GM12865 (cell line): Measurements from ENCODE around the gene TAOK3.

Experiments
- DNase-seq: peaks from one replicate; pipeline ENCODE4 v3.0.0; 2010; ENCODE audit warnings: low read depth
- H3K4me3 ChIP-seq: 2 replicates; pipeline ENCODE4 v1.5.1; 2011; ENCODE audit warnings: mild to moderate bottlenecking, low read depth, low read length, control low read depth
- TF ChIP-seq, protein P1 (sequence below): IDR thresholded peaks from 2 replicates; pipeline ENCODE4 v1.5.1; 2011; ENCODE audit warnings: low read length, control low read depth, low read depth, inconsistent platforms; ENCODE audit not compliant: insufficient read depth; ENCODE audit errors: missing control alignments

The TAOK3 gene

DNA sequence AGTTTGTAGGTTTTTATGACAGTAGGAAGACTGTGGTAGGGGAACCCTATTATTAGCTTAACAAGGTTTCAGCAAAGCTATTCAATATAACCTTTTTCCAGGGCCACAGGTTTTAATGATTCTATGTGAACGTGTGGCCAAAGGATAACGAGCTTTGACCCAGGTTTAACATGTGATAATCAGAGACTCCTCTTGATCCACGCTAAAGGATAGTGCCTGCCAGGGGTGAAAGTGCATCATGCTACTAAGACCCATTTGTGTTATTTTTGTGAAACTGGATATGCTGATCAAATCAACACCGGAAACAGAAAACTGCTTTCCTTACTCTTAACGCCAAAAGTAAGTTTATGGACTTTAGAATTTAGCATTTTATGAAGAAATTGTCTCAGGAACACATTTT is 909 bp upstream of the TAOK3 start:
- peak overlapping the region; percentile 92 for H3K4me3 ChIP-seq
- TF ChIP-seq, protein P1, sequence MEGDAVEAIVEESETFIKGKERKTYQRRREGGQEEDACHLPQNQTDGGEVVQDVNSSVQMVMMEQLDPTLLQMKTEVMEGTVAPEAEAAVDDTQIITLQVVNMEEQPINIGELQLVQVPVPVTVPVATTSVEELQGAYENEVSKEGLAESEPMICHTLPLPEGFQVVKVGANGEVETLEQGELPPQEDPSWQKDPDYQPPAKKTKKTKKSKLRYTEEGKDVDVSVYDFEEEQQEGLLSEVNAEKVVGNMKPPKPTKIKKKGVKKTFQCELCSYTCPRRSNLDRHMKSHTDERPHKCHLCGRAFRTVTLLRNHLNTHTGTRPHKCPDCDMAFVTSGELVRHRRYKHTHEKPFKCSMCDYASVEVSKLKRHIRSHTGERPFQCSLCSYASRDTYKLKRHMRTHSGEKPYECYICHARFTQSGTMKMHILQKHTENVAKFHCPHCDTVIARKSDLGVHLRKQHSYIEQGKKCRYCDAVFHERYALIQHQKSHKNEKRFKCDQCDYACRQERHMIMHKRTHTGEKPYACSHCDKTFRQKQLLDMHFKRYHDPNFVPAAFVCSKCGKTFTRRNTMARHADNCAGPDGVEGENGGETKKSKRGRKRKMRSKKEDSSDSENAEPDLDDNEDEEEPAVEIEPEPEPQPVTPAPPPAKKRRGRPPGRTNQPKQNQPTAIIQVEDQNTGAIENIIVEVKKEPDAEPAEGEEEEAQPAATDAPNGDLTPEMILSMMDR = no peak
- DNase-seq = no peak

DNA sequence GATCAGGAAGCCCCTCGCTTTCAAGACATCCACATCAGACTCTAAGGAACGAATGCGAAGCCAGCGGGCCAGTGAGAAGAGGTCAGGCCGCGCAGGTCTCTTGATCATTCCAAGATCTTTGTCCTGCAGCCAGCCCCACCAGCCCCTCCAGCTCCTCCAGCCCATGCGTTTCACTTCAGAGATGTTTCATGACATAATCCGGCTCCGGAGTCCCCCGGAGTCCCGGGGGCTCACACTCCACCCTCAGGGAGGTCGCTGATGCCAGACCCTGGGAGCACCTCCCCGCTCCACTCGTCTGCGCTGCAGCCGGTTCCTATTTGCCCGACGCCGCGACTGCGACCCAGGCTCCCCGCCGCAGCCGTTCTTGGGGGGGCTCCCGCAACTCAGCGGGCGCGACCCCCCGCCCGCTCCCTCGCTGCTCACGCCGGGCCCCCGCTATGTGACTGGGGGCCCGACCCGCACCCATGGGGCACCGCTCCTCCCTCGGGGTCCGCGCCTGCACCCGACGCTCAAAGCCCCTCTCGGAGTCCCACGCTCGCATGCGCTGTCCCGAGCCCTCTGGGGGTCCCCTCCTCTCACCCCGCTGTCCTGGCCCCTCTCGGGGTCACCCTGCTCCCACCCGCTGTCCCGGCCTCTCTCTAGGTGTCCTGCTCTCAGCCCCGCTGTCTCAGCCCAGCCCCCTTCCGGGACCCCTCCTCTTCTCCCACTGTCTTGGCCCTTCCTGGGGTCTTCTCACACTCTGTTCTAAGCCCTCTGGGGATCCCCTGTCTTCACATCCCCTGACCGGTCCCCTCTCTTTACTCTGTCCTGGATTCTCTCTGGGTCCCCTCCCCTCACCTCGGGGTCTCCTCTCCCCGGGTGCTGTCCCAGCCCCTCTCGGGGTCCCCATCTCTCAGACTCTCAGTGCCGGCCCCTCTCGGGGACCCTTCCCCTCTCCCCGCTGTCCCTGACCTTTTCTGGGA is 1.1 kb downstream of the TAOK3 start:
- DNase-seq = no peak
- TF ChIP-seq, protein P1 = no peak
- peak overlapping the region; percentile 94 for H3K4me3 ChIP-seq

DNA sequence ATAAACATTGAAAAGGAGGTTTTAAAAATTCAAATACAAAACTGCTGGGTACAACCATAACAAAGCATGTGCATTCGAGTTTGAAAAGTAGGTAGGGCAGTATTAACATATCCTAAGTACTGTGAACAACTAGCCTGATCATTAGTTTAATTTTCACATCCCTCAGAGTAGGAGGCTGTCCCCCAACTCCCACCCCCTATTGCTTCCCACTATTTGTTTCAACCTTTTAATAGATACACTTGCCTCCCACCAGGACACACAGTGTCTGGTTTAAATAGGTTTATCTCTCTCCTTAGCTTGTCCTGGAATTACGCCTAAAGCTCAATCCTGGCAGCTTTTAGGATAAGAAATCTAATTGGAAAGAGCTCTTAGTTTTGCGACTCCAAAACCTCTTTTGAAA is 2.1 kb downstream of the TAOK3 start:
- peak overlapping the region; percentile 94; the same call in 1 of the 2 replicates for H3K4me3 ChIP-seq
- TF ChIP-seq, protein P1 = no peak
- no peak for DNase-seq

DNA sequence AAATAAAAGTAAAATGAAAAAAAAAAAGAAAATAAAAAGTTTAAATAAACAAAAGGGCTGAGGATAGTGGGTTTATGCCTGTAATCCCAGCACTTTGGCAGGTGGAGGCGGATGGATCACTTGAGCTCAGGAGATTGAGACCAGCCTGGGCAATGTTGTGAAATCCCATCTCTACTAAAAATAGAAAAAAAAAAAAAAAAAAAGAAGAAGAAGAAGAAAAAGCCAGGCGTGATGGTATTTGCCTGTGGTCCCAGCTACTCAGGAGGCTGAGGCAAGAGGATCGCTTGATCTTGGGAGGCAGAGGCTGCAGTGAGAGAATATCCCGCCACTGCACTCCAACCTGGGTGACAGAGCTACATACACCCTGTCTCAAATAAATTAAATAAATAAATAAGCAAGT is 3.9 kb downstream of the TAOK3 start:
- no peak for DNase-seq
- TF ChIP-seq, protein P1 = no peak
- H3K4me3 ChIP-seq = no peak overlapping the region

DNA sequence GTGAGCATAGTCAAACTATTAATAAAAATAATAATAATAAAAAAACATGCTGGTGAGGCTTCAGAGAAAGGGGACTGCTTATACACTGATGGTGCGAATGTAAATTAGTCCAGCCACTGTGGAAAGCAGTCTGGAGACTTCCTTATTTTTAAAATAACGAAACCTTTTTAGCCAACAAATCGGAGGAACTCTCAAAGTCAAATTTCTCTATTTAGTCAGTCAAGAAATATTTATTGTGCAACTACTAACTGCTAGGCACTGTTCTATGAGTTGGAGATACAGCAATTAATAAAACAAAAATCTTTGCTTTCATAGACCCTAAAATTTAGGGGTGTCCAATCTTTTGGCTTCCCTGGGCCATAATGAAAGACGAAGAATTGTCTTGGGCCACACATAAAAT is 10.8 kb downstream of the TAOK3 start:
- no peak for DNase-seq
- no peak overlapping the region for H3K4me3 ChIP-seq
- TF ChIP-seq, protein P1 = no peak

DNA sequence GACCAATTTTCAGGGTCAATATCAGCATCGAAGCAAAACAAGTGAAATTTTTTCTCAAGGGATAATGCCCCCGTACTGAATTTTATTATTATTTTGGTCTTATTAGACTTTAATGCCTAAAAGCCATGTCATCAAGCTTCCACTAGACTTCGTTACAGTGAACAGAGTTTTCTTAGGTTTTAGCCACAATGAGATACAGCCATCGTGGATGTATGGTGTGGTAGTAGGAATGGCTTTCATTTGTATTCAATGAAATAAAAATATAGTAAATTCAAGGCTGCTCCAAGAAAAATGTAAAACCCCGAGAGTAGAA is 11.7 kb downstream of the TAOK3 start:
- TF ChIP-seq, protein P1 = no peak
- no peak overlapping the region for H3K4me3 ChIP-seq
- DNase-seq = no peak

DNA sequence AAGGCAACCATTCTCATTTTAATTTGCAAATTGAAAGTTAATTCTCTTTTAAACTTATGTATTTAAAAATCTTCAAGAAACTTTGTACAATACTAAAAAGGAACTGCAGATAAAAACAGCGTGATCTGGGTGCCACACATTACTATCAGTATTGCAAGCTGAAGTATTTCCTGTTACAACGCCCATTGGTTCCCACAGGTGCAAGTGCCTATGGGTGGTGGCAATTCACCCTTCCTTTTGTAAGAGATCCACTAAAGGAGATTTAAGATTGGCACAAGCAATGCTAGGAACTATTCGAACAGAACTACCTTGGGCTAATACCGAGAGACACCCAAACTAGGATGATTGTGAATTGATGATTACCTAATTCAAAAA is 13.2 kb downstream of the TAOK3 start:
- DNase-seq = peak; percentile 75
- peak overlapping the region; percentile 91 for H3K4me3 ChIP-seq
- TF ChIP-seq, protein P1 = no peak
